ENCODE results near the gene LRRN4. TPM values are rescaled to one million over a fixed set of nuclear protein-coding genes. Genes with fewer than 3 reads are reported as not detected.

Gene LRRN4
- polyA plus RNA-seq, 12 donors = 0.08 to 0.28 (median 0.20) TPM; not detected in 2

Other genes starting within 250 kb of the LRRN4 start
- 1 to 10 TPM in 1 of 12 donors, under 1 TPM in 9, not detected in 2; 0.12 to 10.0 (median 0.30) TPM for gene CHGB, start 142.6 kb downstream of the LRRN4 start, polyA plus RNA-seq (ENCODE audit: insufficient read length in 12 of 12)
- 10 to 100 TPM in 10 of 12 donors, 1 to 10 TPM in 1, not detected in 1; 9.0 to 16.8 (median 12.0) TPM for gene TRMT6, start 103.5 kb downstream of the LRRN4 start, polyA plus RNA-seq (ENCODE audit: insufficient read length in 12 of 12)
- 10 to 100 TPM in 6 of 12 donors, 1 to 10 TPM in 5, not detected in 1; 6.2 to 14.0 (median 10.0) TPM for gene MCM8, start 103.4 kb downstream of the LRRN4 start, polyA plus RNA-seq (ENCODE audit: insufficient read length in 12 of 12)
- 10 to 100 TPM in 11 of 12 donors, not detected in 1; 19.1 to 82.5 (median 65.7) TPM for gene CRLS1, start 47.9 kb downstream of the LRRN4 start, polyA plus RNA-seq (ENCODE audit: insufficient read length in 12 of 12)
- 10 to 100 TPM in 1 of 12 donors, 1 to 10 TPM in 3, under 1 TPM in 7, not detected in 1; 0.21 to 12.5 (median 0.53) TPM for gene FERMT1, start 69.0 kb upstream of the LRRN4 start, polyA plus RNA-seq (ENCODE audit: insufficient read length in 12 of 12)

All from muscle of arm (tissue), 12 donors.